HG03460 (cell line): ENCODE data around the gene ATP11A.
"Not testable (repeated sequence)": the region's sequence is repeated elsewhere in the genome, so short reads cannot be mapped to it uniquely, and the experiment has no call there.

Source experiments
- ATAC-seq: cut with Tn5 transposase; IDR thresholded peaks from one replicate; pipeline ENCODE4 v1.9.1; 2021; ENCODE audit not compliant: unreplicated experiment

The ATP11A gene

DNA sequence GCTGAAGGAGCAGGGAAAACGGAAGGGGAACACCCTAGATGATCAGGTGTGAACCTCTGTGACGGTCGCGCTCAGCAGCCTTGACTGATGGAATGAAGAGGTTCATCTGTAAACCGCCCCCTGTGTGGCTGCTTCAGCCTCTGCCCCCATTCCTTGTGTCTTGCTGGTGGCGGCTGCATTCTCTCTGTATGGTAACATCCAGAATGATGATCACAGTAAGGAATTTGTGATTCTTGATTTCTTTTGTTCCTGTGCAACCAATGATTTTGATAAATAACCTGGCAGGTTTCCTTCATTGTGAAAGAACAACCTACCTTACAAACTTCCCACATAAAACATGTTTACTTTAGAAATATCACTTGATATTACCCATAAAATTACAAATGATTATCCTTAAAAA lies 160.4 kb downstream of the ATP11A start:
- no peak for ATAC-seq

GRCh38 chr13:112851107-112852038 lies 161.5 kb downstream of the ATP11A start:
- no peak for ATAC-seq

DNA sequence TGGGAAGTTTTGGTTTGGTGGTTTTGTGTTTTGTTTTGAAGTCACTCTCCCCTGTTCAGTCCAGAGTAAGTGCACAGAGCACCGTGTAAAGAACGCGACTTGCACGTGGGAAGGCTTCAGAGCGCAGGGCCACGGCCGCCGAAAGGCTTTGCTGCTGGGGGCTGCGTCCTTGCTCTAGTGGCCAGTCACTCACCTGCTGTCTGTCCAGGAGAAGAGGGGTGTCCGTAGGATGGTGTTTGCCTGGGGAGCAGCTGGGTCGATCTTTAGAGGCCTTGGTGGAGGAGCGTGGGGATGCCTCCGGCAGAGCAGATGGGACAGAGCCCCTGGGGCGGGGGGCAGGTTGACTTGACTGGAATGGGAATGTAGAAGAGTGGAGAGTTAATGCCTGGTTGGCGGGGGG lies 162.6 kb downstream of the ATP11A start:
- ATAC-seq = no peak

DNA sequence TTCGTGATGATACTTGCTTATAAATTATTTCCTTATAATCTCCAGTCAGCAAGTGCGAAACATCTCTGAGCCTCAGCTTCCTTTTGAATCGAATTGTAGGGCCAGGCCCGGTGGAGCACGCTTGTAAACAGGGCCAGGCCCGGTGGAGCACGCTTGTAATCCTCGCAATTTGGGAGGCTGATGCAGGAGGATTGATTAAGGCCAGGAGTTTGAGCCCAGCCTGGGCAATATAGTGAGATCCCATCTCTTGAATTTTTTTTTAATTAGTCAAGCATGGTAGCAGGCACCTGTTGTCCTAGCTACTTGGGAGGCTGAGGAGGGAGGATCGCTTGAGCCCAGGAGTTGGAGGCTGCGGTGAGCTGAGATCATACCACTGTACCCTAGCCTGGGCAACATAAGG lies 163.0 kb downstream of the ATP11A start:
- ATAC-seq = no peak

DNA sequence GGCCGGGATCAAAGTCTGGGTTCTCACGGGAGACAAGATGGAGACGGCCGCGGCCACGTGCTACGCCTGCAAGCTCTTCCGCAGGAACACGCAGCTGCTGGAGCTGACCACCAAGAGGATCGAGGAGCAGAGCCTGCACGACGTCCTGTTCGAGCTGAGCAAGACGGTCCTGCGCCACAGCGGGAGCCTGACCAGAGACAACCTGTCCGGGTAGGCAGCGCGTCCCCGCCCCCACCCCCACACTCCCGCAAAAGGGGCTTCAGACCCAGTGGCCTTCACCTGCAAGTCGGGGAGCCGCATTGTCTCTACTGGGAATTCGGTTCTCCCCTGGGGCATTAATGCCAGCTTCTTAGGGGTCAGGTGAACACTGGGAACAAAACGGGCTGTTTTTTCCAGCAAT lies 164.5 kb downstream of the ATP11A start:
- no peak for ATAC-seq

DNA sequence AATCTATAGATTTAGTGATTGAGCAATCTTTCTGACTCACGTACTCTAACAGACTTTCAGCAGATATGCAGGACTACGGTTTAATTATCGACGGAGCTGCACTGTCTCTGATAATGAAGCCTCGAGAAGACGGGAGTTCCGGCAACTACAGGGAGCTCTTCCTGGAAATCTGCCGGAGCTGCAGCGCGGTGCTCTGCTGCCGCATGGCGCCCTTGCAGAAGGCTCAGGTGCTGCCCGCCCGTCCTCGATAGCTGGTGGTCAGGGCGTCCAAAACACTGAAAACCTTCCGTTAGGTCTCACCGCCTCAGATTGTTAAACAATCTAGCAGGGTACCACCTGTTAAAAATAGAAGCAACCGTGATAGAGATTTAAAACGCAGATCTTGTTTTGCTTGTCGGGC lies 166.0 kb downstream of the ATP11A start:
- ATAC-seq = no peak

DNA sequence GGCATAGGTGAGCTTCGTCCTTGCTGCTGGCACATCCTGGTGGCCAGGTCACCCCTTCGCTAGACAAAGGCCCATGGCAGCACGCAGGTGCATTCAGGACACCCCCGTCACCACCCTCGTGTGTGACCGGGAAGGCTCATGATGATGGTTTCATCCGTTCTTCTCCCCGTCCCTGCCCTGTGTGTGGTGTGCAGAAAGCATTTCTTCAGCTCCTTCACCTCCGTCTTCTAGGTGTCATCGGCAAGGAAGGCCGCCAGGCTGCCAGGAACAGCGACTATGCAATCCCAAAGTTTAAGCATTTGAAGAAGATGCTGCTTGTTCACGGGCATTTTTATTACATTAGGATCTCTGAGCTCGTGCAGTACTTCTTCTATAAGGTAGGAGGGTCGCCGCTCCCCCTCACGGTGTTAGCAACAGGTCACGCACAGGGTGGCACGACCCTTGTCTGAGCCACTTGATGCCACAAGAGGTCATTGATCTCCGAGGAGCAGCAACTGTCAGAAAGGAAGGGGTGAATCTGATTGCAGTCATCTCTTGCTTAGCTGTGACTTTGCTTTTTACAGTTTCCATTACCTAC lies 168.2 kb downstream of the ATP11A start:
- ATAC-seq = no peak

GRCh38 chr13:112859128-112859816 lies 169.4 kb downstream of the ATP11A start:
- no peak for ATAC-seq

DNA sequence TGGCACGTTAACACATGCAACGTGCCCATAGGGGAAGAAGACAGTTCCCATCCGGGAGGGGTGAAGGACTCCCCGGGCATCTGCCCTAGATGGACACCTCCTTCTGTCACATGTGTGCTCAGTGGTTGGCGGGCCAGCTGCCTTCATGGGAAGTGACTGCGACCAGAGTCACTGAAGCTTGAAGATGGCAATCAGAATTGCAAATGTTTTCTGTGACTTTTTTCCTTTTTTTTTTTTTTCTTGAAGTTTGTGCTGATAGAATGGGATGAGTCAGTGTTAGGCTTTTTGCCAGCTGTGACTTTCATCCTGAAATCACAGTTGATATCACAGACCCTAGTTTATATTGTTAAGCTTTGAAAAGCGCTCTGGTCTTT lies 170.0 kb downstream of the ATP11A start:
- peak; percentile 95 for ATAC-seq

- no peak for ATAC-seq
Observed at GRCh38 chr13:112861876-112862615, 172.2 kb downstream of the ATP11A start.

DNA sequence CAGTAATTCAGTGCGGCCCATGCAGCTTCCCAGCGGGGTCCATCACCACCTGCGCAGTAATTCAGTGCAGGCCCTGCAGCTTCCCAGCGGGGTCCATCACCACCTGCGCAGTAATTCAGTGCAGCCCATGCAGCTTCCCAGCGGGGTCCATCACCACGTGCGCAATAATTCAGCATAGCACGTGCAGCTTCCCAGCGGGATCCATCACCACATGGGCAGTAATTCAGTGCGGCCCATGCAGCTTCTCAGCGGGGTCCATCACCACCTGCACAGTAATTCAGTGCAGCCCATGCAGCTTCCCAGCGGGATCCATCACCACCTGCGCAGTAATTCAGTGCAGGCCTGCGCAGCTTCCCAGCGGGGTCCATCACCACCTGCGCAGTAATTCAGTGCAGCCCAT lies 173.5 kb downstream of the ATP11A start:
- not testable (repeated sequence) for ATAC-seq

DNA sequence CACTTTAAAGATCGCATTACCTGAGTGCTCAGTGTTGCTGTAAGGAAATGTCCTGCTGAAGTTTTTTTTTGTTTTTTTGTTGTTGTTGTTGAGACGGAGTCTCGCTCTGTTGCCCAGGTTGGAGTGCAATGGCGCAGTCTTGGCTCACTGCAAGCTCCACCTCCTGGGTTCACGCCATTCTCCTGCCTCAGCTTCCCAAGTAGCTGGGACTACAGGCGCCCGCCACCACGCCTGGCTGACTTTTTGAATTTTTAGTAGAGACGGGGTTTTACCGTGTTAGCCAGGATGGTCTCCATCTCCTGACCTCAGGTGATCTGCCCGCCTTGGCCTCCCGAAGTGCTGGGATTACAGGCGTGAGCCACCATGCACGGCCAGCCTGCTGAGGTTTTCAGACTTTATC lies 175.6 kb downstream of the ATP11A start:
- not testable (repeated sequence) for ATAC-seq

- no peak for ATAC-seq
Observed at GRCh38 chr13:112867301-112867711, 177.5 kb downstream of the ATP11A start.

GRCh38 chr13:112868308-112868707 lies 178.5 kb downstream of the ATP11A start:
- ATAC-seq = no peak

DNA sequence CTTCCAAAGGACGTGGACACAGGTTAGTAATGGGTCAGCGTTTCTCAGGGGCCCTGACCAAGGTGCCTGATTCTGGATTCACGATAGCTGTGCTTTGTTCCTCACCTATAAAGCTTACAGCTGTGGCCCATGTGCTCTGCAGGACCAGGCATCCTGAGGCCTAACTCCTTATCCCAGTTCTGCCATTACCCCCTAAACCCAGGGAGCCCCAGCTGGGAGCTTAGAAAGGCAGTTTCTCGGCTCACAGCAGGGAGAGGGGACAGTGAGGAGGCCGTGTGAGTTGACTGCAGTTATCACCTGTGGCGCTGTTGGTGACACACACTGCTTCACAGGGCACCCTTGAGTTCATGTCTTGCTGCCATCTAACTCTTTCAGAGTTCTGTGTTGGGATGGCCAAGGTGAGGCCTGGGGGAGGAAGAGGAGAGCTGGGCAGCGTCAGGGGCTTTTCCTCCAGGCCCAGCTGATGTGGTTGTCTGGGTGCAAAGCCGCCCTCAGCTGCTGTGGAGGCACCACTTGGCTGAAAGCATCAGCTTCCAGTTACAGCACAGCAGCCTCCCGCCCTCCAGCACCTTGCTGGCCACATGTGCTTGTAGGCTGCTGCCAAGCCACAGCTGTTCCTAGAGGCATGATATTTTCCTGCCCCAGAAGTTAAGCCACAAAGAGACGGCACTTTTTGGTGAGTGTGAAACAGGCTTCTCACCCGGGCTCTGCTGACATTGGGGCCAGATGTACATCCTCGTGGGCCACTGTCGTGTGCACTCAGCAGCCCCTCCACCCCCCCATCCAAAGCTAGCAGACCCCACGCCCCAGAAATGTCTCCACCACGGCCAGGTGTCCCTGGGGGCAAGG lies 179.6 kb downstream of the ATP11A start:
- no peak for ATAC-seq

- ATAC-seq = no peak
Observed at GRCh38 chr13:112870051-112870331, 180.2 kb downstream of the ATP11A start.

DNA sequence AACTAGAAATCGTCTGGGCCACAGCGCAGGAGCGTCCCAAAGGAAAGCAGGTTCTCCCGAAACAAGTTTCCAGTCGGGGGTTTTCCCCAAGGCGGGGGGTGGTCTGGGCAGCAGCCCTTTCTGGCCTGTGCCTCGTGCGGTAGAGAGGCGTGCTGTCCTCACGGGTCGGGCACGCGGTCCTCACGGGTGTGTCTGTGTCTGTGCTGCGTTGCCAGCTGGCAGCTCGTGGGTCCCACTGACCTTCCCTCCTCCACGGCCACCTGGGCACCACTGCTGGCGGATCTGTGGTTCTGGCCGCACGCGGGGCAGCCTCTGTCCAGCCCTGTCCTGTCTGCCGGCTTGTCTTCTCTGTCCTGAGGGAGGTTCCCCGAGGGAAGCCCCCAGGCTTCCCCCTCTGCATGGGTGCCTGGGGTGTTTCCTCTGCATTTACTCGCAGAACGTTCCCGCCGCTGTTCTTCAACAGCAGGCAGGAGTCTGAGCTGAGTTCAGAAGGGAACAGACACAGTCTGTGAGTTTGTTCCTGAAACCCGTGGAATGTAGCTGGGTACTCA lies 181.0 kb downstream of the ATP11A start:
- ATAC-seq = no peak

GRCh38 chr13:112871742-112872141 lies 181.9 kb downstream of the ATP11A start:
- no peak for ATAC-seq

DNA sequence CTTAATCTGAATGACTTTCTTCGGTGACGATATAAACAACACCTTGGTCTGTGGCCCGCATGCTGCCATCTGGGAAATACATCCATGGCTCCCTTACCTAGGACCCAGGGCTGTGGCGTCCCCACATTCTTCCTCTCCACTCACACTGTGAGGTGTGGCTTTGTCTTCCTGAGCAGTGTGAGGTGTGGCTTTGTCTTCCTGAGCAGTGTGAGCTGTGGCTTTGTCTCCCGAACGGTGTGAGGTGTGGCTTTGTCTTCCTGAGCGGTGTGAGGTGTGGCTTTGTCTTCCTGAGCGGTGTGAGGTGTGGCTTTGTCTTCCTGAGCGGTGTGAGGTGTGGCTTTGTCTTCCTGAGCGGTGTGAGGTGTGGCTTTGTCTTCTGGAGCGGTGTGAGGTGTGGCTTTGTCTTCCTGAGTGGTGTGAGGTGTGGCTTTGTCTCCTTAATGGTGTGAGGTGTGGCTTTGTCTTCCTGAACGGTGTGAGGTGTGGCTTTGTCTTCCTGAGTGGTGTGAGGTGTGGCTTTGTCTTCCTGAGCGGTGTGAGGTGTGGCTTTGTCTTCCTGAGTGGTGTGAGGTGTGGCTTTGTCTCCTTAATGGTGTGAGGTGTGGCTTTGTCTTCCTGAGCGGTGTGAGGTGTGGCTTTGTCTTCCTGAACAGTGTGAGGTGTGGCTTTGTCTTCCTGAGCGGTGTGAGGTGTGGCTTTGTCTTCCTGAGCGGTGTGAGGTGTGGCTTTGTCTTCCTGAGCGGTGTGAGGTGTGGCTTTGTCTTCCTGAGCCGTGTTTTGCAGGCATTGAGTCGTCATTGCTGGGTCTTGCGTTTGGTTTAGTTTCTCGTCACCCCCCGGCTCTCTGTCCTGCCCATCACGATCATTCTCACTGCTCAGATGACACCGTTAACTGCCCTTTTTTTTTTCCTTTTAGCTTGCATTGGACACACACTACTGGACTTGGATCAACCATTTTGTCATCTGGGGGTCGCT lies 183.1 kb downstream of the ATP11A start:
- ATAC-seq = peak; percentile 46
